KBM-7 (cell line): Measurements from ENCODE around the gene NIBAN1.

Experiments used
- DNase-seq: peaks from one replicate; pipeline ENCODE4 v3.0.0-alpha.2; 2015
- in situ Hi-C: fragments of 300-500 bp; cut with MboI; formaldehyde crosslinking; loops from 2 replicates; pipeline ENCODE4 v1.14.3; 2020; ENCODE audit warnings: low sequenced_read_pairs, low pct_unique_long_range_greater_than_20kb, mixed read lengths

NIBAN1 gene

GRCh38 chr1:184951788-184952187 lies 22.5 kb downstream of the NIBAN1 start:
- in situ Hi-C loops: no loop called here
- no peak for DNase-seq

- in situ Hi-C loops: no loop called here
- no peak for DNase-seq
Observed at GRCh38 chr1:184950906-184951305, 23.4 kb downstream of the NIBAN1 start.

- DNase-seq: no peak
- in situ Hi-C loops: no loop called here
Observed at GRCh38 chr1:184950227-184950626, 24.1 kb downstream of the NIBAN1 start.

GRCh38 chr1:184947497-184948256 lies 26.6 kb downstream of the NIBAN1 start:
- no peak for DNase-seq
- in situ Hi-C loops: no loop called here

- peak; percentile 70 for DNase-seq
- in situ Hi-C loops: no loop called here
Observed at GRCh38 chr1:184945678-184946412, 28.5 kb downstream of the NIBAN1 start.

- DNase-seq: peak; percentile 49
- in situ Hi-C loops: no loop called here
Observed at GRCh38 chr1:184945029-184945428, 29.3 kb downstream of the NIBAN1 start.

GRCh38 chr1:184943998-184944397 lies 30.3 kb downstream of the NIBAN1 start:
- in situ Hi-C loops: no loop called here
- no peak for DNase-seq

GRCh38 chr1:184941735-184942134 lies 32.6 kb downstream of the NIBAN1 start:
- in situ Hi-C loops: no loop called here
- DNase-seq: no peak

GRCh38 chr1:184941410-184941733 lies 32.9 kb downstream of the NIBAN1 start:
- no peak for DNase-seq
- in situ Hi-C loops: no loop called here

- DNase-seq: no peak
- in situ Hi-C loops: no loop called here
Observed at GRCh38 chr1:184940694-184941409, 33.5 kb downstream of the NIBAN1 start.

GRCh38 chr1:184940226-184940625 lies 34.1 kb downstream of the NIBAN1 start:
- in situ Hi-C loops: no loop called here
- no peak for DNase-seq

GRCh38 chr1:184937729-184938128 lies 36.6 kb downstream of the NIBAN1 start:
- DNase-seq: no peak
- in situ Hi-C loops: no loop called here

GRCh38 chr1:184935920-184936798 lies 38.1 kb downstream of the NIBAN1 start:
- no peak for DNase-seq
- in situ Hi-C loops: no loop called here

GRCh38 chr1:184933944-184934343 lies 40.4 kb downstream of the NIBAN1 start:
- in situ Hi-C loops: no loop called here
- no peak for DNase-seq

GRCh38 chr1:184932319-184932718 lies 42.0 kb downstream of the NIBAN1 start:
- DNase-seq: no peak
- in situ Hi-C loops: no loop called here

- in situ Hi-C loops: no loop called here
- DNase-seq: no peak
Observed at GRCh38 chr1:184931566-184931965, 42.7 kb downstream of the NIBAN1 start.

GRCh38 chr1:184930645-184931044 lies 43.7 kb downstream of the NIBAN1 start:
- in situ Hi-C loops: no loop called here
- peak; percentile 67 for DNase-seq

GRCh38 chr1:184930232-184930631 lies 44.1 kb downstream of the NIBAN1 start:
- in situ Hi-C loops: no loop called here
- DNase-seq: no peak

GRCh38 chr1:184929711-184930202 lies 44.6 kb downstream of the NIBAN1 start:
- in situ Hi-C loops: no loop called here

More at GRCh38 chr1:184929711-184930202, 44.6 kb downstream of the NIBAN1 start:
- DNase-seq: peak; percentile 8
